GDM1 (cell line): ENCODE measurements around the gene SLC39A7.

Source experiments
- DNase-seq: peaks from one replicate; lab custom pipeline; 2025; lab: John Stamatoyannopoulos, UW

Gene SLC39A7

GRCh38 chr6:33170176-33171015 lies 30.3 kb upstream of the SLC39A7 start:
- no peak for DNase-seq

GRCh38 chr6:33171016-33171879 lies 29.4 kb upstream of the SLC39A7 start:
- no peak for DNase-seq

- no peak for DNase-seq
Observed at GRCh38 chr6:33171880-33172687, 28.6 kb upstream of the SLC39A7 start.

- no peak for DNase-seq
Observed at GRCh38 chr6:33172688-33173534, 27.8 kb upstream of the SLC39A7 start.

- DNase-seq: no peak
Observed at GRCh38 chr6:33173535-33174180, 27.0 kb upstream of the SLC39A7 start.

- DNase-seq: no peak
Observed at GRCh38 chr6:33174784-33175183, 25.9 kb upstream of the SLC39A7 start.

- DNase-seq: no peak
Observed at GRCh38 chr6:33175436-33176069, 25.1 kb upstream of the SLC39A7 start.

- DNase-seq: no peak
Observed at GRCh38 chr6:33176906-33177305, 23.8 kb upstream of the SLC39A7 start.

- DNase-seq: no peak
Observed at GRCh38 chr6:33177552-33178446, 22.9 kb upstream of the SLC39A7 start.

GRCh38 chr6:33178755-33179475 lies 21.8 kb upstream of the SLC39A7 start:
- DNase-seq: no peak

GRCh38 chr6:33181141-33181540 lies 19.5 kb upstream of the SLC39A7 start:
- DNase-seq: no peak

- DNase-seq: no peak
Observed at GRCh38 chr6:33183071-33183683, 17.5 kb upstream of the SLC39A7 start.

GRCh38 chr6:33185190-33185589 lies 15.5 kb upstream of the SLC39A7 start:
- DNase-seq: no peak

- no peak for DNase-seq
Observed at GRCh38 chr6:33185654-33186187, 14.9 kb upstream of the SLC39A7 start.

GRCh38 chr6:33187809-33188208 lies 12.9 kb upstream of the SLC39A7 start:
- DNase-seq: no peak

- DNase-seq: no peak
Observed at GRCh38 chr6:33189164-33189563, 11.5 kb upstream of the SLC39A7 start.

- DNase-seq: no peak
Observed at GRCh38 chr6:33189625-33190448, 10.8 kb upstream of the SLC39A7 start.
